ENCODE data around the gene CD226.

Gene CD226

GRCh38 chr18:69814861-69815385, 132.8 kb downstream of the CD226 start:
- DNase-seq (ENCODE audit: low spot score), result no peak

- no peak for DNase-seq (ENCODE audit: low spot score)
These were observed 134.1 kb downstream of the CD226 start for GRCh38 chr18:69813559-69813958.

- DNase-seq (ENCODE audit: low spot score), result no peak
These were observed 139.3 kb downstream of the CD226 start for GRCh38 chr18:69808399-69808798.

DNA sequence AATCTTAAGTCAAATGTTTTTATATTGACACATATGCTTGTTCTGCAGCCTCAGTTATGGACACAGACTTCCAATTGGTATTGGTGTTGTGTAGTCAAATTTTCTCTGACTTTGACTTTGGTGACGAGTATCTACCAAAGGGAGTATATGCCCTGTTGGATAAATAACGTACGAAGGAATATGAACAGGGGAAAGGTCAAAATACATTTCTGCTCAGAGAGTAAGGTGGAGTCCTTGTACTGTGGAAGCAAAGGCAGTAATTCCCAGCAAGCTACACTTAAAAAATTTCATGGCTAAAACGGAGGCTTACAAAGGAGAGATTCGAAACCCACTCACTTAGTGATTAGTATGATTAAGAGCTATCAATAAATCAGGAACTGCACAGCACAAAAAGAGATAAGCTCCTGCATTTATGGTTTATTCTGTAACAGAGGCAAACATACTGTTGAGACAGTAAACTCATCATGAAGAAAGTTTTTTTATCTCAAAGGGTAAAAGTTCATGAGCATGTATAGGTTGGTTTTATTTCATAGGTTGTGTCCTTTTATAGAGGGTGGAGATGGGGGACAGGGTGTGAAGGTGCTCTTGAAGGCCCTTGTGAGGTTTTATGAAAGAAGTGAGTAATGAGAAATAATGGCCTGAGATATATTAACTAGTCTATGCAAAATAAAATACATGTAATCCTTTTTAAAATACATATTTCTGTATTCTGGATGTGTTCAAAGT, 142.7 kb downstream of the CD226 start:
- DNase-seq (ENCODE audit: low spot score), result no peak
